Testis (tissue), 3 donors: ENCODE results near the gene ARHGEF2. TPM values are rescaled to one million over a fixed set of nuclear protein-coding genes. Genes with fewer than 3 reads are reported as not detected.

Experiments
- DNase-seq: peaks from one replicate; pipeline ENCODE4 v3.0.0-alpha.2; 2019
- H3K27ac ChIP-seq, 2 donors: fragments of 200-600 bp; sonication (generic); one replicate each; pipeline ENCODE4 v1.5.1; 2019
- H3K27me3 ChIP-seq: fragments of 200-600 bp; sonication (generic); one replicate; pipeline ENCODE4 v1.5.1; 2019
- H3K36me3 ChIP-seq: fragments of 200-600 bp; sonication (generic); one replicate; pipeline ENCODE4 v1.5.1; 2017; ENCODE audit warnings: low read depth; ENCODE audit errors: missing control alignments
- H3K4me1 ChIP-seq: fragments of 200-600 bp; sonication (generic); one replicate; pipeline ENCODE4 v1.5.1; 2019
- H3K4me3 ChIP-seq, 2 donors: fragments of 200-600 bp; sonication (generic); one replicate each; pipeline ENCODE4 v1.5.1; 2017 to 2019
- H3K9me3 ChIP-seq: fragments of 200-600 bp; sonication (generic); one replicate; pipeline ENCODE4 v1.5.1; 2017
- POLR2A ChIP-seq: fragments of 450-650 bp; IDR thresholded peaks from one replicate; pipeline ENCODE4 v1.6.1; 2017; ENCODE audit warnings: antibody characterized with exemption, mild to moderate bottlenecking, moderate library complexity
- WGBS, 2 donors: methylation state at CpG; one replicate each; pipeline ENCODE4 v1.1.5; 2018; 5-methylcytosine and 5-hydroxymethylcytosine counted together
- intact Hi-C: fragments of 100-400 bp; cut with DNase I; formaldehyde crosslinking; loops from one replicate; pipeline ENCODE4 v1.15.1; 2023; ENCODE audit warnings: low total_unique reads
- polyA plus RNA-seq: library from polyadenylated mRNA; stranded (reverse); fragments of 350-450 nt; fragmentation: Illumina TruSeq; extraction: RNeasy Lipid Tissue Mini Kit (QIAGEN cat#74804); gene quantifications from one replicate; pipeline ENCODE4 v1.2.3, GENCODE V29; 2014; ENCODE audit warnings: low read depth, low replicate concordance; ENCODE audit not compliant: insufficient read depth
- total RNA-seq, 2 donors: library from RNA; depleted of rRNA; stranded (reverse); fragments of >200 nt; gene quantifications; one replicate each; pipeline ENCODE4 v1.2.3, GENCODE V29; 2016
- TF ChIP-seq, protein P1 (sequence below), 3 experiments: fragments of 450-650 bp in 2 of 3; fragments of 200-600 bp in 1 of 3; sonication (generic) in 1 of 3; IDR thresholded peaks; one replicate each; pipeline ENCODE4 v1.5.1; 2016 to 2019; ENCODE audit warnings: antibody characterized with exemption in 3 of 3, mild to moderate bottlenecking in 2 of 3, moderate library complexity in 1 of 3

The ARHGEF2 gene
- total and polyA plus RNA-seq, 3 donors from 2014 or later, result 56.6 to 124 (median 88.8) TPM

DNA sequence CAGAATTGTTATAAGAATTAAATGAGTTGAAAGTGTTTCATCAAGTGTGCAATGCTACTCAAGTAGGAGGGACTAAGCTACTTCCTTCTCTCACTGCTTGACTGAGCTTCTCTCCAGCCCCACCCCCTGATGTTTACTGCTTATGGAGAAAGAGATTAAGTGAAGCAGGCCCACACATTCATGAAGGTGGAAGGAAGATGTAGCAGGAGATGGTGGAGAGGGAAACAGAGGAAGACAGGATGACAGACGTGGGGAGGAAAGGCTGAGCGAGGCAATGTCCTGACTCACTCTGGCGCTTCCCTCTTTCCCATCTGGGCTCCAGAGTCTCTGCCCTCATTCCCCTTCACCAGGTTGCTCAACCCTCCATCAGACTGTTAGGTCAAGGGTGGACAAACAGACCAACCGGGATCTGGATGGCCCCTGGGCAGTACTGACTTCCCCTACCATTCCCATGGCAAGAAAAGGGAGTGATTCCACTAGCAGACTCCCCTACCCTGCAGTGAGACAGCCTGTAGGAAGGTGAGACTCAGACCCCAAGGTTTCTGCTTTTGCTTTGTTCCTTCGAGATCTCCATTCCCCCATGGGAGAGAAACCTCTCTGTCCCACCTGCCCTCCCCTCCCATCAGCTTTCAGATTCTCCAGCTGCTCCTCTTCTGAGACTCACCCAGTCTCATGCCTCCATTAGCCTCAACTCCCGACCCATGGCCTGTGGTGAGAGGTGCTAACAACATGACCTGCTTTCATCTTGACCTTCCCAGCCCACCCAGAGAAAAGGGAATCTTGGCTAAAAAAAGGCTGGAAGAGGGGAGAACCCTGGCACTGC lies 3.1 kb upstream of the ARHGEF2 start:
- WGBS, 2 donors, result 76 to 81% methylated on average over 6 of the region's 6 CpGs
- Histone ChIP-seq H3K4me3 (no peak overlapping the region), H3K4me1 (peaks cover 20% of the 10 kb centered on the region), H3K9me3 (no peaks in the 10 kb centered on the region), H3K27ac (no peak overlapping the region), H3K27me3 (no peaks in the 10 kb centered on the region), H3K36me3 (no peaks in the 10 kb centered on the region)
- no peak for DNase-seq
- TF ChIP-seq, protein P1, sequence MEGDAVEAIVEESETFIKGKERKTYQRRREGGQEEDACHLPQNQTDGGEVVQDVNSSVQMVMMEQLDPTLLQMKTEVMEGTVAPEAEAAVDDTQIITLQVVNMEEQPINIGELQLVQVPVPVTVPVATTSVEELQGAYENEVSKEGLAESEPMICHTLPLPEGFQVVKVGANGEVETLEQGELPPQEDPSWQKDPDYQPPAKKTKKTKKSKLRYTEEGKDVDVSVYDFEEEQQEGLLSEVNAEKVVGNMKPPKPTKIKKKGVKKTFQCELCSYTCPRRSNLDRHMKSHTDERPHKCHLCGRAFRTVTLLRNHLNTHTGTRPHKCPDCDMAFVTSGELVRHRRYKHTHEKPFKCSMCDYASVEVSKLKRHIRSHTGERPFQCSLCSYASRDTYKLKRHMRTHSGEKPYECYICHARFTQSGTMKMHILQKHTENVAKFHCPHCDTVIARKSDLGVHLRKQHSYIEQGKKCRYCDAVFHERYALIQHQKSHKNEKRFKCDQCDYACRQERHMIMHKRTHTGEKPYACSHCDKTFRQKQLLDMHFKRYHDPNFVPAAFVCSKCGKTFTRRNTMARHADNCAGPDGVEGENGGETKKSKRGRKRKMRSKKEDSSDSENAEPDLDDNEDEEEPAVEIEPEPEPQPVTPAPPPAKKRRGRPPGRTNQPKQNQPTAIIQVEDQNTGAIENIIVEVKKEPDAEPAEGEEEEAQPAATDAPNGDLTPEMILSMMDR (IDR thresholded peaks at IDR 0.05), result no peak
- no peak for TF ChIP-seq POLR2A
- intact Hi-C loops, result no loop called here

DNA sequence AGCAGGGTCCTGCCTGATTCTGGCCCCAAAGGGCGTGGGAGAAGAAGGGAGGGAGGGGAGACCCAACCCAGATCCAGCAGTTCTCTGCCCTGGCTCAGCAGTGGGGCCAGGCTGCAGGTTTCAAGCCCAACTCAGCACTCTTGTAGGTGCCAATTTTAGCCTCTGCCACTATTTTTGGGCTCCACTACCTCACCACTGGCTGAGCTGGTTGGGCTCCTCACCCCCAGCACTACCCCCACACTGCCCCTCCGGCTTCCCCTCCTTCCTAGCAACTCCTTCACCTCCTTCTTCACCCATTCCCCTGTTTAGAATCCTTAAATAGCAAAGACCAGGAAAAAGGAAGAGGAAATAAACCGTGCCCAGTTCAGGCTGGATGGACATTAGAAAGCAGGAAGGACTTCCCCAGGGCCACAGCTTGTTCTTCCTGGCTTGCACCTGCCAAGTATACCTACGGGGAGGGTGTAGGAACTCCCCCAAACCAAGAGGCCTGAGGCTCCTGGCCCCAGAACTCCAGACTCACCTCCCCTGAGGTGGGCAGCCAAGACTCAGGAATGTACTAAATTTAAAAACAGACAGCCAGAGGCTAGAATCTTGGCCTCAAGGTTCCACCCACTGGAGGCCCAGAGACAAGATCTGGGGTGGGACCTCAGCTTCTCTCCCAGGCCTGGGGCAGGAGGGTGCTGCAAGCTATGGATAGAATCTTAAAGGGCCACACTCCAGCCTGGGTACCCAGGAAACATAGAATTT lies 1.4 kb upstream of the ARHGEF2 start:
- WGBS, 2 donors, result 62 to 66% methylated on average over 4 of the region's 4 CpGs
- intact Hi-C loops, result no loop called here
- no peak overlapping the region for H3K4me3 ChIP-seq
- no peaks in the 10 kb centered on the region for H3K36me3 ChIP-seq
- DNase-seq, result no peak
- peaks cover 32% of the 10 kb centered on the region for H3K4me1 ChIP-seq
- H3K9me3 ChIP-seq, result no peaks in the 10 kb centered on the region
- H3K27me3 ChIP-seq, result no peaks in the 10 kb centered on the region
- peak overlapping the region; percentile 91 to 95 for H3K27ac ChIP-seq
- TF ChIP-seq, protein P1 (IDR thresholded peaks at IDR 0.05), result no peak

DNA sequence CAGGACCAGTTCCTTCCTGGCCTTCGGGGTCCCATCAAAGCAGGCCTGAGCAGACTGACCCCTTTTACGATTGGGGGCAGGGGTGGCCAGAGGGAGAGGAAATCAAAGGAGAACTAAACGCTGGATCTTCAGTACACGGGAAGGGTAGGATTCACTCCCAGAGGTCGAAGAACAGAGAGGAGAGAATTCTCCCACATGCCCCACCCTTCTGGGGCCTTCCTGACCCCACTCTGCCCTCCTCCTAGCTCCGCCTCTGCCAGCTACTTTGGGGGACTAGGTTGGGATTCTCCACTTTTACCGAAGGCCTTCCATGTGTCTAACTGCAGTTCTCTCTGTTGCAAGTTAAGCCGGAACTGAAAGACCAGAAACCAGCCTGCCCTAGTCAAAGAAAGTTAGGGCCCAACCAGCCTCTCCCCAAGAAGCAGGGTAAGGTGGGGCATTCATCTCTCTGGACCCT lies 654 bp upstream of the ARHGEF2 start:
- intact Hi-C loops, result no loop called here
- Histone ChIP-seq H3K36me3 (no peaks in the 10 kb centered on the region), H3K4me3 (peak overlapping the region; percentile 84 to 91), H3K9me3 (no peaks in the 10 kb centered on the region), H3K27me3 (no peaks in the 10 kb centered on the region), H3K27ac (peak overlapping the region; percentile 91 to 95), H3K4me1 (peaks cover 37% of the 10 kb centered on the region)
- 7 to 15% methylated on average over 8 of the region's 8 CpGs for WGBS, 2 donors
- TF ChIP-seq POLR2A, result no peak
- TF ChIP-seq, protein P1 (IDR thresholded peaks at IDR 0.05), result no peak
- DNase-seq, result no peak

DNA sequence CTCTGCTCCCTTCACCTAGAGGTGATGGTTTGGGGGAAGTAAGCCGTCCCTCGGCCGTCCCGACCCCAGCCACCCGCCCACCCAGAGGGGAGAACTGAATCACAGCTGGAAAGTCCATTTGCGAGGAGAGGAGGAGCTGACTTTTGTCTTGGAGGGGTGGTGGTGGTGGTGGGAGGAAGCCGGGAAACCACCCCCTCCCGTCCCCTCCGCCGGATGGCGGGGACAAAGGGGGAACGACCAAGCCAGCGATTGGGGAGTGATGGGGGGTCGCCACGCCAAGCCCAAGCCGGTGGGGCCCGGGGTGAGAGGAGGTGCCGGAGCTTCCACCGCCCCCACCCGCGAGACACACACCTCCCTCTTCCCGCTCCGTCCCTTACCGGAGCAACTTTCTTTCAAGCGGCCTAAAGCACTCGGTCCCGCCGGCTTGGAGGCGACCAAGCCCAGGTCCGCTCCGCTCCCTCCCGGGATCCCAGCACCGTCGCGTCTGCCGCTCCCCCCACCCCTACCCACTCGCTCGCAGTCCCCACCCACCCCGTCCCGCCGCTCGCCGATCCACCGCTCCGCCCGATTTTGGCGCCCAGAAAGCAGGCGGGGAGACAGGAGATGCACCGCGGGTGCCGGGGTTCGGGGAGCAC lies 540 bp downstream of the ARHGEF2 start:
- H3K4me1 ChIP-seq, result peaks cover 37% of the 10 kb centered on the region
- H3K4me3 ChIP-seq, result peak overlapping the region; percentile 84 to 91
- WGBS, 2 donors, result 0 to 1% methylated on average over 15 to 44 of the region's 52 CpGs
- H3K27ac ChIP-seq, result peak overlapping the region; percentile 91 to 95
- no peak for TF ChIP-seq POLR2A
- TF ChIP-seq, protein P1 (IDR thresholded peaks at IDR 0.05), result no peak
- H3K27me3 ChIP-seq, result no peaks in the 10 kb centered on the region
- intact Hi-C loops, result no loop called here
- H3K36me3 ChIP-seq, result no peaks in the 10 kb centered on the region
- H3K9me3 ChIP-seq, result no peaks in the 10 kb centered on the region
- DNase-seq, result peak; percentile 48
